ENCODE measurements around the gene CNTN5. TPM values are rescaled to one million over a fixed set of nuclear protein-coding genes. Genes with fewer than 3 reads are reported as not detected.

Gene CNTN5
- total RNA-seq, 1 donor from 2014 or later: not detected

GRCh38 chr11:99371257-99371656, 350.5 kb downstream of the CNTN5 start:
- ATAC-seq: no peak
- no peak for DNase-seq (ENCODE audit: low spot score)

- no peak for ATAC-seq
- DNase-seq (ENCODE audit: low spot score): no peak
These were observed 355.7 kb downstream of the CNTN5 start for GRCh38 chr11:99376463-99376862.

- DNase-seq (ENCODE audit: low spot score) (no peak), ATAC-seq (no peak)
These were observed 363.0 kb downstream of the CNTN5 start for GRCh38 chr11:99383648-99384245.

GRCh38 chr11:99391245-99391644, 370.5 kb downstream of the CNTN5 start:
- ATAC-seq (no peak), DNase-seq (ENCODE audit: low spot score) (no peak)

DNA sequence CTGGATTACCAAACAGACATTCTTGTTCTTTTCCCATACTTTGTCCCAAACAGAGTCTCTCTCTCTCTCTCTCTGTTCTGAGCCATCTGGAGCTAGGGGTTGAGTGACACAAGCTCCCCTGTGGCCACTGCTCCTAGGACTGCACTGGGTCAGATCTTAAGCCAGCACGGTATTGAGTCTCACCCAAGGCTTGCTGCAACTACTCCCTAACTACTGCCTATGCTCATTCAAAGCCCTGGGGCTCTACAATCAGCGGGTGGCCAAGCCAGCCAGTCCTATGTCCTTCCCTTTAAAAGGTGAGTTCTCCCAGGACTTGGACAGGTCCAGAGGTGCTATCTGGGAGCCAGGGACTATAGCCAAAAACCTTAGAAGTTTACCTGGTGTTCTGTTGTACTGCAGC, 385.6 kb downstream of the CNTN5 start:
- DNase-seq (ENCODE audit: low spot score): no peak
- ATAC-seq: no peak

DNA sequence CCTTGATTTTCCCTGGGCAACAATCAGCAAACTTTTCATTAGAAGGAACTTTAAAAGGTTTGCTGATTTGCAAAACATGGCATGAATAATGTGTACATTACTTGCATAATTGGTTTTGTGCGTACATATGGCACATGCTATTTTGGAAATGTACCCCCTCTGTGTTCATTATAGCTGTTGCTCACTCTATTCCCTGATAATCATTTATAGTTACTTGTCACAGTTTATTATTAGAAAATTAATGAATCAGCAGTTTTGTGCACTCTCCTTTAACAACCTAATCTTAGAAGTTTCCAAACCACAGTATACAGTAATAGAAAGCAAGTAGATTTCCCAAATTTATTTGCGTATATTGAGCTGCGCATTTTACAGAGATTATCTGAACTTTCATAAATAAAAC, 389.9 kb downstream of the CNTN5 start:
- no peak for ATAC-seq

DNA sequence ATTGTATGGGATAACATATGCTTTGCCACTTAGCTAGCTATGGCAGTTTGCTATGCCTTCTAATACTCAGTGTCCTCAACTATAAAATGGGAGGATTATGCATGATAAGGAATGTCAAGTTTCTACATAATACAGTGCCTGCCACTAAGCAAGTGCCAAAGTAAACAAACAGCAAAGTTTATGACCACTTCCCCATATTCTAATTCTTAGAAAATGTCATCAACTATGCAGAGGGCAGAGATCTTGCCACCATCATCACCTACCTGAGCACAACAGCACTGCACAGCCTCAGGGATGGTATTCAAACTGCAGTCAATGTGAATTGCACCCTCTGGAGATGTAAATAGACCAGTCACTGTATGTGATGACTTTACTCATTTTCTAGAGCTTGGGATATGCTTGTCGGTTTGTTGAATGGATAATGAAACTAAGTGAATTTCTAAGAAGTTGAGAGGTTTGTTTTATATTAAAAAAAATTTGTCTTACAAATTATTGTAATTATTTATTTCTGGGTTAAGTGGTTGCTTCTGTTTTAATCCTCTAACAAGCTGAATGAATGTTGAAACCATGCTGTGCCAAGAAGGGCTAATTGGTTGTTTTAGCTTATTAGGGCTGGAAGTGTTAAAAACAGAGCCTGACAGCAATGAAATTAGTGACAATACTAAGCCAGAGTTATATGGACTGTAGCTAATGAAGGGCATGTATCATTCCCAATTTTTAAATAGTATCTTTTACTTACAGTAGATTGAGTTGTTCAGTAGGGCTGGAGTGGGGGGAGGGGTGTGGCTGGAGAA, 398.4 kb downstream of the CNTN5 start:
- ATAC-seq (no peak), DNase-seq (ENCODE audit: low spot score) (no peak)

More for the DNA sequence above, 389.9 kb downstream of the CNTN5 start:
- no peak for DNase-seq (ENCODE audit: low spot score)

- DNase-seq (ENCODE audit: low spot score) (no peak), ATAC-seq (no peak)
These were observed 399.2 kb downstream of the CNTN5 start for GRCh38 chr11:99419991-99420390.

- ATAC-seq (no peak), DNase-seq (ENCODE audit: low spot score) (no peak)
These were observed 402.1 kb downstream of the CNTN5 start for GRCh38 chr11:99422581-99423427.

GRCh38 chr11:99423428-99423983, 402.8 kb downstream of the CNTN5 start:
- ATAC-seq (no peak), DNase-seq (ENCODE audit: low spot score) (no peak)

GRCh38 chr11:99424313-99425084, 403.8 kb downstream of the CNTN5 start:
- no peak for DNase-seq (ENCODE audit: low spot score)
- ATAC-seq: no peak

DNA sequence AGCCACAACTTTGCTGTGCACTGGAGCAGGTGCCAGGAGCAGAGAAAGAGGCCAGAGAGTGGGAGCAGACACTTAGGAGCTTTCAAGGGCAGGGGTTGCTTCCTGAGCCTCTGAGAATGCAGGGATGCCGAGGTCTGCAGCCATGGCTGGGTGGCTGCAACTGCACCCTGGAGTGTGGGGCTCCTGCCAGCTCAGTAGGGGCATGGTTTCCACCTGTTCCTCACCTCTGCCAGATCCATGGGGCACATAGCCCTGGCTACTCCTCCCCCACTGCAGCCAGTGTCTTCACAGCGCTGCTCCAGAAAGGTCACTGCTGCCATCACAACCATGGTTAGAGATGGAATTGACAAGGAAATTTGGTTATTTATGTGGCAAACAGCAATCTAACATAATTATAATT, 404.8 kb downstream of the CNTN5 start:
- DNase-seq (ENCODE audit: low spot score) (no peak), ATAC-seq (no peak)

DNA sequence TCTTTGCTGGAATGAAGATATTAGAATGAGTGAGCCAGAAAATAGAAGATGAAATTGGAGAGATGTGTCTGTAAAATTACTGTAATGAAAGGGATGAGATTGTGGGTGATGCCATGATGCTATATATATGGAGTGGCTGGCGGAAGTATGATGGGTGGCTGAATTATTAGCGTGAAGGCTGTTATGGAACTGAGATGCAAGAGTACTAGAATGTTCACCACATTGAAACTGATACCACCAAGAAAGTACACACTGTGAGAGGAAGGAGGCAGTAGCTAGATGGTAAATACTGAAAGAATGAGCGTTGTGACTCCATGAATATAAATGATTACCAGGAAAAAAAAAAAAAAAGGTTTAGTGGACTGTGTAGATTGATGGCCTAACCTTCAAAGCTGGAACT, 411.9 kb downstream of the CNTN5 start:
- DNase-seq (ENCODE audit: low spot score) (no peak), ATAC-seq (no peak)

GRCh38 chr11:99443276-99443675, 422.5 kb downstream of the CNTN5 start:
- ATAC-seq (no peak), DNase-seq (ENCODE audit: low spot score) (no peak)

- no peak for DNase-seq (ENCODE audit: low spot score)
- ATAC-seq: no peak
These were observed 425.7 kb downstream of the CNTN5 start for GRCh38 chr11:99446400-99446799.

GRCh38 chr11:99449345-99449744, 428.6 kb downstream of the CNTN5 start:
- ATAC-seq (no peak), DNase-seq (ENCODE audit: low spot score) (no peak)

- ATAC-seq: no peak
- no peak for DNase-seq (ENCODE audit: low spot score)
These were observed 431.3 kb downstream of the CNTN5 start for GRCh38 chr11:99452075-99452474.

- DNase-seq (ENCODE audit: low spot score) (no peak), ATAC-seq (no peak)
These were observed 441.2 kb downstream of the CNTN5 start for GRCh38 chr11:99461913-99462312.

DNA sequence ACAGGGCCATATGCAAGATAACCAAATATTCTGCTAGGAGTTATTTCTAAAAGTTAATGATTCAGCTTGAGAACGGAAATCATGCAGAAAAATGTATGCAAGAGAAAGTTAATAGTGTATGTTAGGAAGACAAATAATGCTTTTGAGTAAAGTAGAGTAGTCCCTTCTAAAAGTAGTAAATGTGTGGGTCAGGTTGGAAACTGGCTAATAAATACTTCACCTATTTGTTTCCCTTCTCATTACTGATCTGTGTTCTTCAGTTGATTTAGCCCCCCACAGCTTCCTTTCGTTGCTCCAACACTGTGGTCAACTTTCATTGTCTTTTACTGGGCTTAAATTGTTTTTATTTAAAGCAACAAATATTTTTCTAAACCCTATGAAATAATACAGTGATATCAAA, 444.2 kb downstream of the CNTN5 start:
- ATAC-seq: no peak
- no peak for DNase-seq (ENCODE audit: low spot score)

DNA sequence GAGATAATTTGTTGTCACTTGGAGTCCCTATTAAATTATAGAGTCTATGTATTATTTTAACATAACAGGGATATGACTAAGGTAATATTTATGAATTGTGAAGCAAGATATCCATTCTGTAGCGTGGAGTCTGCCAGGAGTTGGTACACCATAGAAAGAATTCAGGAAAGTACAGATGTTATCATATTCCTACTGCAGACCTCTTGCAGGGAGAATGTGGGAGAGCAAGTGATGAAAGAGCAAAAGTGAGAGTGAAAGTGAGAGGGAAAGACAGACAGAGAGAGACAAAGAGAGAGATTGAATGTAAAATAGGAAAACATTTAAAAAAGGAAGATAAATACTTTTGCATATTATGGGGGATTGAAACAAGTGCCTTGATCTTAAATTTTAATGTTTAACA, 468.8 kb downstream of the CNTN5 start:
- DNase-seq (ENCODE audit: low spot score) (no peak), ATAC-seq (no peak)

DNA sequence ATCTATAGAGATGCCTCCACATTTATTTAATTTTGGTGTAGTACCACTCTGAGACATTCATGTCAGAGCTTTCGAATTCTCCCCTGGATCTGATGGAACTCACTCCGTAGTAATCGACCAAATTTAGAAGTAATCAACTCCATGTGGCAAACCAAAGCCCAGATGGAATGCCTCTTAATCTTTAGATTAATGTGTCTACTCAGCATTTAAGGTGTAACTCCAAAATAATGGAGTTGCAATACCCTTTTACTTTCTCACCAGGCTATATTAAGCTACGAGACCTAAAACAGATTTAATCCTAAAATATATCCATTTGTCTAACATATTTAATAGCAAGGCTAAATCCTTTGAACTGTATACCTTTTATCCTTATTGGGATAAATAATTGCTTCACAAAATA, 473.3 kb downstream of the CNTN5 start:
- no peak for ATAC-seq

More for the DNA sequence above, 473.3 kb downstream of the CNTN5 start:
- DNase-seq (ENCODE audit: low spot score): no peak

Measured in left lobe of liver (tissue), 2 donors.